ES-I3 (cell line): ENCODE measurements around the gene APBA2.
A peak's percentile ranks its signal among the peaks of the same experiment; 100 is the strongest.
"Not testable (repeated sequence)": the region's sequence is repeated elsewhere in the genome, so short reads cannot be mapped to it uniquely, and the experiment has no call there.

Experiments used
- H3K36me3 ChIP-seq: 2 replicates; pipeline ENCODE4 v1.6.1; 2013; ENCODE audit warnings: mild to moderate bottlenecking, low read length, control low read depth, moderate library complexity; ENCODE audit not compliant: insufficient read depth
- H3K4me1 ChIP-seq: 2 replicates; pipeline ENCODE4 v1.6.1; 2013; ENCODE audit warnings: mild to moderate bottlenecking, control low read depth, low read length; ENCODE audit not compliant: insufficient read depth
- H3K9ac ChIP-seq: 2 replicates; pipeline ENCODE4 v1.6.1; 2013; ENCODE audit warnings: low read depth, mild to moderate bottlenecking, low read length, moderate library complexity
- H3K9me3 ChIP-seq: 2 replicates; pipeline ENCODE4 v1.6.1; 2013; ENCODE audit warnings: mild to moderate bottlenecking, low read length, moderate library complexity; ENCODE audit not compliant: control insufficient read depth, insufficient read depth

The APBA2 gene

GRCh38 chr15:29097971-29098370 is 212.2 kb downstream of the APBA2 start:
- no peak overlapping the region for H3K9ac ChIP-seq
- no peaks in the 10 kb centered on the region for H3K9me3 ChIP-seq
- H3K36me3 ChIP-seq = no peaks in the 10 kb centered on the region
- H3K4me1 ChIP-seq = no peaks in the 10 kb centered on the region

DNA sequence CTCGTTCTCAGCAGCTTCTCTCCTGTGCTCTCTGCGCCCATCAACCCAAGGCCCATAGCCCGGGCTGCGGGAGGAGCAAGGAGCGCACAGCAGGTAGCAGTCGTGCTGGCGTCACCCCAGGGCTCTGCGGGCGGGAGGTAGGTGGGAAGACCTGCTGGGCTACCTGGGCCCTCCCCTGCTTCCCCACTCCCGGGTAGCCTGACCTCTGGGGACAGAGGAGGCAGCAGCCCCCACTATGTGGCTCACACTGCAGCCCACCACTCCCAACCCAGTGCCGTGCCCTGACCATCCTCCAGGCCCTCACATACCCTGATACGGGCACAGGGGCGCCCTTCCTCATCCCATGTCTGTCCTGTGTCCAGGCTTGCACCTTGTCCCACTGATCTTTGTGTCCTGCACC is 212.9 kb downstream of the APBA2 start:
- Histone ChIP-seq H3K4me1 (no peaks in the 10 kb centered on the region), H3K36me3 (no peaks in the 10 kb centered on the region), H3K9ac (no peak overlapping the region), H3K9me3 (no peaks in the 10 kb centered on the region)

DNA sequence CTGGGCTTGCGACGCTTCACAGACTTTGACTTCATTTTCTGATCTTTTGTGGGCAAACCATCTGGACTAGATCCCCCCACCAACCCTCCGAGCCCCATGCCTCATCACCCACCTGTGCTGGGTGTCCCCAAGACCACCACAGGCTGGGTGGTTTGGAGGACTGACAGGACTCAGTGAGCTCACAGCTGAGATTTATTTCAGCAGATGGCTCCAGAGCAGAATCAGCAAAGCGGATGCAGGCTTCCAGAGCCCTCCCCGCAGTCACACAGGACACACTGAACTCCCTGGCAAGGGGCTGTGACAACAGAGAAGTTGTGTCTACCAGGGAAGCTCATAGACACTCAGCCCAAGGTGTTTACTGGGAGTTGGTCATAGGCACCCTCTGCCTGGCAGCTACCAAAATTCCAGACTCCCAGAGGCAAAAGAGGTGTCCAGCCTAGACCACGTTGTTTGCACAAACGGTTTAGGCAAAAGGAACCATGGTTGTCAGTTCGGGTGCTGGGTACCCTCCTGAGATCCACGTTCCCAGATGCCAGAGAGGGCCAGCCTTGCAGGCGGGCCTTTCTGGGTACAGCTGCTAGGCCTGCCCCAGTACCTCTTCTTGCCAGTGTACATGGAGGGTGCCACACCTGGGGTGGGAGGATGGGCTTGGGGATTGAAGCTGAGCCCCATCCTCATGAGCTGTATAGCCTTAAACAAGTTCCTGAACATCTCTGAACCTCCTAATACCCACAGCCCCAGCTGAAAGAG is 213.5 kb downstream of the APBA2 start:
- Histone ChIP-seq H3K4me1 (no peaks in the 10 kb centered on the region), H3K9ac (no peak overlapping the region), H3K36me3 (no peaks in the 10 kb centered on the region), H3K9me3 (no peaks in the 10 kb centered on the region)

GRCh38 chr15:29100486-29101000 is 214.8 kb downstream of the APBA2 start:
- no peak overlapping the region for H3K9ac ChIP-seq
- H3K36me3 ChIP-seq = no peaks in the 10 kb centered on the region
- H3K9me3 ChIP-seq = no peaks in the 10 kb centered on the region
- H3K4me1 ChIP-seq = no peaks in the 10 kb centered on the region

GRCh38 chr15:29101491-29101890 is 215.7 kb downstream of the APBA2 start:
- Histone ChIP-seq H3K36me3 (no peaks in the 10 kb centered on the region), H3K4me1 (no peaks in the 10 kb centered on the region), H3K9me3 (no peaks in the 10 kb centered on the region), H3K9ac (no peak overlapping the region)

DNA sequence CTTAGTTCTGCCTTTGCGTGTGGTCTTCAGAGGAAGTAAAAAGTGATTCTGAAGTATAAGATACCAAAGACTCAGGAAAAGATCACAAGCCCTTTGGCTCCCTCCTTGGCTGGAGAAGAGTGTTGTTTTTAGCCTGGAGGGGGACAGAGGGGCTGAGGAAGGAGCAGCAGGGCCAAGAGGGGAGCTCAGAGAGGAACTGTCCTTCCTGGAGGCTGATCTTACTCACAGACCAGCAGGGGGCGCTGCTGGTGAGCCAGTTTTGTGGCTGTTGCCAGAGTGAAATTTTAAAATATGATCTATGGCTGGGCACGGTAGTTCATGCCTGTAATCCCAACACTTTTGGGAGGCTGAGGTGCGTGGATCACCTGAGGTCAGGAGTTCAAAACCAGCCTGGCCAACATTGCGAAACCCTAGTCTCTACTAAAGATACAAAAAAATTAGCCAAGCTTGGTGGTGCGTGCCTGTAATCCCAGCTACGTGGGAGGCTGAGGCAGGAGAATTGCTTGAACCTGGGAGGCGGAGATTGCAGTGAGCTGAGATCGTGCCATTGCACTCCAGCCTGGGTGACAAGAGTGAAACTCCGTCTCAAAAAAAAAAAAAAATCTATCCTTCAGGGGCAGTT is 216.5 kb downstream of the APBA2 start:
- not testable (repeated sequence) for H3K9ac ChIP-seq, H3K4me1 ChIP-seq, H3K9me3 ChIP-seq, H3K36me3 ChIP-seq

DNA sequence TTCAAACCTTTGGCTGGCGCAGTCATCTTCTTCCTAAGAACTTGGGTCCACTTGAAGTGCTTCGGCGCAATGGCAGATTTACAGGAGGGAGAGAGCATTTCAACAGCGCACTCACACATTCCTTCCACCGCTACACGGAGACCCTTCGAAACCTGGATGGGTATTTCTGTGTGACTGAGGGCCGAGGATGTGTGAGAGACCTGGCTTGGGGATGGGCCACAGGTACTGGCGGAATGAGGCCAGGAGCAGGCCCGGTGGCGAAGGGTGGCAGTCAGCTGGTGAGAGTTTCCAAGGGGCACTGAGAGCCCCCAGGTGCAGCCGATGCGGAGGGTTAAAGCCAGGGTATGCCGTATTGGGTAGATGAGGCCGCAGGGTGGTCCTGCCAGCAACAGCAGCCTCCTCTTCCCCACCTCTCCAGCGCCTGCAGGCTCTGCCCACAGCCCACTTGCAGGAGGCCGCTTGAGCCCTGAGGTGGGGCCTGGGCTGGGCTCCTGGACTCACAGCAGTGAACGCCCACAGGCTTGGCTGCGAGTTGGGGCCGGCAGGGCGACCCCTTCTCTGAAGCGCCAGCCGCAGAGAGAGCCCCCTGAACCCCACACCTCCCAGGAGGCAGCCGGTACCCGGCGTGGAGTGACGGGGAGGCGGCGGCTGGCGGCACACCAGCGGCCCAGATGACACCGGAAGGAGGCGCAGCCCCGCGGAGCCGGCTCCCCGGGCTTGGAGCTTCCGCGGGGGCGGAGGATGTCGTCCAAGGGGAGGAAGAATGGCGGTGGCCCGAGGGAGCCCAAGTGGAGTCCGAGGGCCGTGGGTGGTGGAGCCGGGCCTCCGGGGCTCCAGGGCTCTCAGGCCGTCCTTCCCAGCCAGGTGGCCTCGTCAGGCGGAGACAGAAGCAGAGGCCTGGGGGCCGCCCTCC is 217.4 kb downstream of the APBA2 start:
- Histone ChIP-seq H3K9me3 (no peaks in the 10 kb centered on the region), H3K9ac (peak overlapping the region; percentile 51; the same call in 1 of the 2 replicates), H3K36me3 (no peaks in the 10 kb centered on the region), H3K4me1 (no peaks in the 10 kb centered on the region)

GRCh38 chr15:29103824-29104565 is 218.2 kb downstream of the APBA2 start:
- no peaks in the 10 kb centered on the region for H3K4me1 ChIP-seq
- no peaks in the 10 kb centered on the region for H3K9me3 ChIP-seq
- peak overlapping the region; percentile 51; the same call in 1 of the 2 replicates for H3K9ac ChIP-seq

DNA sequence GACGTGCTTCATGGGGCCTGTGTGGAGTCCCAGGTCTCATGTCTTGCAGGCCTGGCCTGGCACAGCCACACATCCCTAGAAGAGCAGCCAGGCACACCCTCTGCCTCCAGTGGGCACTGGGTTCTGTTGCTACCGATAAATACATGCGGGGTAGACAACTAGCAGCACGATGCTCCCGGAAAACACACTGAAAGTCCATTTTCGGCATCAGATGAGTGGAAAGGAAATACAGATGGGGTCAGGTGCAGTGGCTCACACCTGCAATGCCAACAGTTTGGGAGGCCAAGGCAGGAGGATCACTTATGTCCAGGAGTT is 218.7 kb downstream of the APBA2 start:
- no peaks in the 10 kb centered on the region for H3K36me3 ChIP-seq
- no peak overlapping the region for H3K9ac ChIP-seq
- H3K9me3 ChIP-seq = no peaks in the 10 kb centered on the region
- H3K4me1 ChIP-seq = no peaks in the 10 kb centered on the region

More at GRCh38 chr15:29103824-29104565, 218.2 kb downstream of the APBA2 start:
- no peaks in the 10 kb centered on the region for H3K36me3 ChIP-seq

DNA sequence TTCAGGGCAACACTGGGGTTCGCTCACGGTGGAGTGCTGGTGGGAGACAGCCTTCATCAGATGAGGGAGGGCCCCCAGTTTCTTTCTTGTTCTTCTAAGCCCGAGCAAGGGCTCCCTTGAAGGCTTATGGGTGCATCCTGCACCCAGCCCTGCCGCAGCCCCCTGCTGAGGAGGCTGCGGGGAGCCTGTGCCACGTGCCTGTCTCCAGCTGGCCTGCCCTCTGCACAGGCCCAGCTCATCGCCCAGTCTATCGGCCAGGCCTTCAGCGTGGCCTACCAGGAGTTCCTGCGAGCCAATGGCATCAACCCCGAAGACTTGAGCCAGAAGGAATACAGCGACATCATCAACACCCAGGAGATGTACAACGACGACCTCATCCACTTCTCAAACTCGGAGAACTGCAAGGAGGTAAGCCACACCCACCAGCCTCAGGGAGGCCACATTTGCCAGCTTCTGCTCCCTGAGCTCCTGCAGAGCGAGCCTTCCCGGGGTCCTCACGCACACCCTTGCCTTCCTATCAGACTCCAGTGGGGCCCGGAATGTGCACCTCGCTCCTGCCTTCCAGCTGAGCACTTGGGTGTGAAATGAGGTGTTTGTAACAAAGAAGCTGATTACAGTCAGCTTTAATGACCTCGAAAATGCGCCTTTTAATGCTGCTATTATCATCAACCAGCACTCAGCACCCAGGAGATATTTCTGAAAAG is 219.5 kb downstream of the APBA2 start:
- H3K9me3 ChIP-seq = no peaks in the 10 kb centered on the region
- H3K36me3 ChIP-seq = no peaks in the 10 kb centered on the region
- no peaks in the 10 kb centered on the region for H3K4me1 ChIP-seq
- no peak overlapping the region for H3K9ac ChIP-seq

DNA sequence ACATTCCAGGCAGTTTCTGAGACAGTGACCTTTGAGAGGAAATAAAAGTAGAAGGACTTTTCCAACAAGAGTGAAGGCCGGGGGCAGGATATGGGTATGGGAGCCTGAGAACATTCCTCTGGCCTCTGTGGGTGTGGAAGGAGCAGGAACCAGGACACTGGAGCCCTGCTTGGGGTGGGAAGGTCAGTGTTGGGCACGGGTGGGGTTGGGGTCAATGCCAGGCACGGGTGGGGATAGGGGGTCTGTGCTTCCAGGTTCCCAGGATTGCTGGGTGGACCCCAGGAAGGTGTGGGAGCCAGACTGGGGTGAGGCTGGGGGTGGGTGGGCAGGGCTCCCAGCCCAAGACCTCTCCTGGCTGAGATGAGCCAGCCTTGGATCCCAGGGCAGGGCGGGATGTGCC is 220.3 kb downstream of the APBA2 start:
- H3K9me3 ChIP-seq = no peaks in the 10 kb centered on the region
- H3K9ac ChIP-seq = no peak overlapping the region
- no peaks in the 10 kb centered on the region for H3K36me3 ChIP-seq
- no peaks in the 10 kb centered on the region for H3K4me1 ChIP-seq

- Histone ChIP-seq H3K9me3 (no peaks in the 10 kb centered on the region), H3K4me1 (no peaks in the 10 kb centered on the region), H3K9ac (no peak overlapping the region), H3K36me3 (no peaks in the 10 kb centered on the region)
Measured at GRCh38 chr15:29106551-29107290, 220.9 kb downstream of the APBA2 start.

- Histone ChIP-seq H3K9ac (no peak overlapping the region), H3K4me1 (no peaks in the 10 kb centered on the region), H3K9me3 (no peaks in the 10 kb centered on the region), H3K36me3 (no peaks in the 10 kb centered on the region)
Measured at GRCh38 chr15:29107291-29107890, 221.6 kb downstream of the APBA2 start.
